ENCODE measurements around the gene ZSCAN29.

ZSCAN29 gene

GRCh38 chr15:43347114-43347513 is 23.7 kb downstream of the ZSCAN29 start:
- DNase-seq (ENCODE audit: low read depth in 3 of 3): no peak

DNA sequence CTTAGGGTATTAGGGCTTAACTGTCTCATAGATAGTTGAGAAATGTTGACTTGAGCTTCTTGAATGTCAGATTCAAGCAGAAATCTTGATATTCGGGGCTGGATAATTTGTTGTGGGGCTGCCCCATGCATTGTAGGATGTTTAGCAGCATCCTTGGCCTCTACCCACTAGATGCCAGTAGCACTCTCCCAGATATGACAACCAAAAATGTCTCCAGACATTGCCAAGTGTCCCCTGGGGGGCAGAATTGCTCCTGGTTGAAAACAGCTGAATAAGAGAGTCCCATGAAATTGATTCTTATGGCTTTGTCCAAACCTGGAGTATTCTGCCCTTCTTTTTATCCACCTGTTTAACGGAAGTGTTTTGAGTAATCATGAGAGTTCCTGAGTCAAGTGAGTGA is 24.5 kb downstream of the ZSCAN29 start:
- DNase-seq (ENCODE audit: low read depth in 3 of 3): no peak

DNA sequence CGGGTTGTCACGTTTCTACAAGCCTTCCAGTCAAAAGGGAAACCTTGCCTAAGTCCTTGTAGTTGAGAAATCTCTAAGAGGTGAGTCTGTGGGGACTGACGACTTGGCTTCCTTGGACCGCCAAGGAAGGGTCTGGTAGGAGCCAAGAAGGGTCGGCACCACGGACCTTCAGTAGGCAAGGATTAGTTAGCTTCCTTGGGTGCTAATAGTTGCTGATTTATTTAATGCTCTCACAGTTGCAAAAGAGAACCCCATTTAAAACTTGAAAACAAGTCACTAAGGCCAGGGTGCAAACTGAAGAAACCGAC is 40.1 kb downstream of the ZSCAN29 start:
- DNase-seq (ENCODE audit: low read depth in 3 of 3): no peak

- peak; percentile 74 to 82 (median 81) for DNase-seq (ENCODE audit: low read depth in 3 of 3)
Measured at GRCh38 chr15:43329960-43330779, 40.7 kb downstream of the ZSCAN29 start, which contains the start of gene LCMT2. TSS of gene LCMT2 (minus strand) at chr15:43330573. CDS start at chr15:43330489, 84 bp downstream.

GRCh38 chr15:43329217-43329959 is 41.5 kb downstream of the ZSCAN29 start:
- DNase-seq (ENCODE audit: low read depth in 3 of 3): peak in 1 of 3 experiments; percentile 3

GRCh38 chr15:43325039-43325684 is 45.7 kb downstream of the ZSCAN29 start:
- DNase-seq (ENCODE audit: low read depth in 3 of 3): no peak

- DNase-seq (ENCODE audit: low read depth in 3 of 3): no peak
Measured at GRCh38 chr15:43318990-43319771, 51.7 kb downstream of the ZSCAN29 start.

GRCh38 chr15:43317566-43318184 is 53.2 kb downstream of the ZSCAN29 start:
- DNase-seq (ENCODE audit: low read depth in 3 of 3): no peak

DNA sequence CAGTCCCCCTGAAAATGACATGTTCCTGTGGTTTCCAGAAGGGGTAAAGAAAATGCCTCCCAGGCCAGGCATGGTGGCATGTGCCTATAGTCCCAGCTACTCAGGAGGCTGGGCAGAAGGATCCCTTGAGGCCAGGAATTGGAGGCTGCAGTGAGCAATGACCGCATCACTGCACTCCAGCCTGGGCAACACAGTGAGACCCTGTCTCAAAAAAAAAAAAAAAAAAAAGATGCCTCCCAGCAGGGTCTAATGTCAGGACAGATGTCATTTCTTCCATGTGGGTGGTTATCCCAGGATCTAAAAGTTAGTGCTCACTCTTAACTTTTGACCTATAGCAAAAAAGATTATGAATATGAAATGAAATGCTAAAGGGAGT is 53.9 kb downstream of the ZSCAN29 start:
- no peak for DNase-seq (ENCODE audit: low read depth in 3 of 3)

DNA sequence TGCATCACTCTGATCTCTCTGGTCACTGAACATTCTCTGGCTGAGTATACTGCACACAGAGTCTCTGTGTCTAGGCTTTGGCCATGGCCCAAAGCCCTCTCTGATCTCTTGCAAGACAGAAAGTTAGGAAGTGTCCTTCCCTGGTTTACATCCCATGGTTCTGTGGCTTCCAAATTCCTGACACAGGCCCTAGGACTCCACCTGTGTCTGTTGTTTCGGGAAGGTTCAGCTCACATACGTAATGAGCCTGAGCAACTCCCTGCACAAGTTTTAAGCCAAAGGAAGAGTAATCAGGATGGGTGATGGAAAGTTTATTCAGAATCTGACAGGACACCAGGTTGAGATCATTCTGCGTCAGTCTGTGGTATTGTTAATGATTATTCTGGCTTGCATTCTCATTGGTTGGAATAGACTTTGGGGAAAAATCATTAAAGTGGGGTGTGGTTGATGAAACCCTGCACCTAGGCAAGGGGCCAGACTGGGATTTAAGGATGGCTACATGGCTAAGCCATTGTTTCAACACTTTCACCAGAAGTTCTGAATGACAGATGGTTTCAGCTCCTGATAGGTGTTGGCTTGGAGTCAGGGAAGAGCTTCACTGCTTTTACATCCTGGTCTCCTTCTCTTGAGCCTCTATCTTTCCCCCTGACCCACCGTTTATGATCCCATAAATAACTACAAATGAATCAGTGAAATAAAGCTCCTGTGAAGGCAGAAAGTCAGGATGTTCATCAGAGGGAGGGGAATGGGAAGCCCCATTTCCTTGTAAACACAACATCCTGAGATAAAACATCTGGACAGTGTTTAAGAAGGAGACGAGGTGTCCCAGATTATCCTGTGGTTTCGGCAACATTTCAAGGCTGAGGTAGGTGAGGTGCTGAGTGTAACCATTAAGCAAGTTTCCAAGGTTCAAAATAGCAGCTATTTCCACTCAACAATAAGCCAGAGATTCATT is 54.5 kb downstream of the ZSCAN29 start:
- no peak for DNase-seq (ENCODE audit: low read depth in 3 of 3)

GRCh38 chr15:43314171-43314570 is 56.7 kb downstream of the ZSCAN29 start:
- DNase-seq (ENCODE audit: low read depth in 3 of 3): no peak

DNA sequence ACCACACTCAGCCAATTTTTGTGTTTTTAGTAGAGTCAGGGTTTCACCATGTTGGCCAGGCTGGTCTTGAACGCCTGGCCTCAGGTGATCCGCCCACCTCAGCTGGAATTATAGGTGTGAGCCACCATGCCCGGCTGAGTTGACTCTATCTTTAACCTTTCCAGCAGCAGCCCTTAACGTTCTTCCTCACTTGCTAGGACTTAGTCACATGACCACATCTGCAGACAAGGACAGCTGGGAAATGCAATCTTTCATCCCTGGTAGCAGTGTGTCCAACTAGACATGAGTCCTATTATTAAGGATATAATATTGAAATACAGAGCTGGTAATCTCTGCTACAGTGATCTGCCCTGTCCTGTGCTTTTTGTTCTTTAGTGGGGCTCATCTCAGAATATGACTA is 58.5 kb downstream of the ZSCAN29 start:
- no peak for DNase-seq (ENCODE audit: low read depth in 3 of 3)
